ENCODE data around the gene BSN. TPM values are rescaled to one million over a fixed set of nuclear protein-coding genes. Genes with fewer than 3 reads are reported as not detected.
A peak's percentile ranks its signal among the peaks of the same experiment; 100 is the strongest.

BSN gene
- total and polyA plus RNA-seq, 8 donors: 0.26 to 1.1 (median 0.84) TPM

DNA sequence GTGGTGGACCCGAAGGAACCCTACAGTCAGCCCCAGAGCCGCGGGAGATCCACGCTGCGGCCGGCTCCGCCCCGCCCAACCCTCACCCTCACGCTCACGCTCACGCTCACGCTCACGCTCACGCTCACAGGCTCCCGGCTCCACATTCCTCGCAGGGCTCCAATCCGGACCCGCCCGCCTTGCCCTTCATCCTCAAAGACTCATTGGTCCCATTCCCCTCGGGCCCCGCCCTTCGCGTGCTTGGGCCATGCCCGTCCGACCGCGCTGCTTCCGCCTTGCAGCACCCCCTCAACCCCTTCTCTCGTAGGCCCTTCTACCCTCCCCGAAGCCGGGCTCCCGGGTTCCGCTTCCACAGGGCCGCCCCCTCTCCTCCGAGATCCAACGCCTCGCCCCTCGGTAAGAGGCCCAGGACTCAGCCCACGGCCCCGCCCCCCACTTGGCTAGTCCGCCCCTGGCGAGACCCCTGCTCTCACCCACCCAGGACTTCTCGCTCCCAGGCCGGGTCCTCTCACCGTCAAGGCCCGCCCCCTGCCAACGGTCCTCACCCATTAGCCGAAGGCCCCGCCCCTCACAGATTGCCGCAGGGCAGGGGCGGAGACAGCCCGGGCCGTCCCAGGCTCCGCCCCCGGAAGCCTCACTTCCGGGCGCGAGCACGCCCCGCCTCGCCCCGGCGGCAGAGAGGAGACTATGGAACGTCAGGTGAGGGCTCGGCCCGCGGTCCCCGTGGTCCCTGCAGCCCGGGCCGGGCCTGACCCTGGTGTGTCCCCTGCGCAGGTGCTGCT lies 119.6 kb downstream of the BSN start, which contains the start of gene APEH:
Gene APEH, plus strand, starts transcription at position 637 of the 782 bp plus-strand sequence. Its CDS starts 51 bp downstream, at position 688.
- ATAC-seq: peak; percentile 95

DNA sequence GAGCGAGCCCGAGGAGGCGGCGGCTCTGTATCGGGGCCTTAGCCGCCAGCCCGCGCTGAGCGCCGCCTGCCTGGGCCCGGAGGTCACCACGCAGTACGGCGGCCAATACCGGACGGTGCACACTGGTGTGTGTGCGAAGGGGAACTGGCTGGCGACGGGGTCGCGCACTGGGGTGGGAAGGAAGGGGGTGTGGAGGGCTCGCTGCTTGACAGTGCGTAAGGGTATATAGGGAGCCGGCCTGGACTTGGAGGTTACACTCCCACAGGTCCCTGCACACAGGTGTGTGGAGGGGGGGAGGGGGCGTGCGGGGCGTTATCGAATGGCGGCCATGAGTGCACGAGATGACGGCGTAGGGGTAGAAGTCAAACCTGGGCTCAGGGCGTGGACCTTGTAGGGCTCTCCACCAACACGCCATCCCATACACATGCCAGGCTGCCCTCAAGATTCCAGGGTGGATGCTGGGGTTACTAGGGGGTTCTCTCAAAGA lies 120.3 kb downstream of the BSN start:
- ATAC-seq (peak; percentile 25), DNase-seq (no peak)
- TF ChIP-seq, protein P1, sequence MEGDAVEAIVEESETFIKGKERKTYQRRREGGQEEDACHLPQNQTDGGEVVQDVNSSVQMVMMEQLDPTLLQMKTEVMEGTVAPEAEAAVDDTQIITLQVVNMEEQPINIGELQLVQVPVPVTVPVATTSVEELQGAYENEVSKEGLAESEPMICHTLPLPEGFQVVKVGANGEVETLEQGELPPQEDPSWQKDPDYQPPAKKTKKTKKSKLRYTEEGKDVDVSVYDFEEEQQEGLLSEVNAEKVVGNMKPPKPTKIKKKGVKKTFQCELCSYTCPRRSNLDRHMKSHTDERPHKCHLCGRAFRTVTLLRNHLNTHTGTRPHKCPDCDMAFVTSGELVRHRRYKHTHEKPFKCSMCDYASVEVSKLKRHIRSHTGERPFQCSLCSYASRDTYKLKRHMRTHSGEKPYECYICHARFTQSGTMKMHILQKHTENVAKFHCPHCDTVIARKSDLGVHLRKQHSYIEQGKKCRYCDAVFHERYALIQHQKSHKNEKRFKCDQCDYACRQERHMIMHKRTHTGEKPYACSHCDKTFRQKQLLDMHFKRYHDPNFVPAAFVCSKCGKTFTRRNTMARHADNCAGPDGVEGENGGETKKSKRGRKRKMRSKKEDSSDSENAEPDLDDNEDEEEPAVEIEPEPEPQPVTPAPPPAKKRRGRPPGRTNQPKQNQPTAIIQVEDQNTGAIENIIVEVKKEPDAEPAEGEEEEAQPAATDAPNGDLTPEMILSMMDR (IDR thresholded peaks at IDR 0.05): no peak
- Histone ChIP-seq H3K4me3 (peak overlapping the region; percentile 72 to 97), H3K36me3 (peaks cover 0 to 41% of the 10 kb centered on the region in 2 donors), H3K27me3 (no peaks in the 10 kb centered on the region), H3K9me3 (no peaks in the 10 kb centered on the region), H3K27ac (peak overlapping the region; percentile 86 to 97), H3K4me1 (peaks cover 7 to 32% of the 10 kb centered on the region in 2 donors)
- intact Hi-C loops (cut with DNase I): loop anchor here in 1 of 2 donors (5.0 kb wide), 1 partner anchor 137 kb away; no protein-coding TSS in a partner anchor

More for the DNA sequence above, 119.6 kb downstream of the BSN start, which contains the start of gene APEH:
- intact Hi-C loops (cut with DNase I): loop anchor here in 1 of 2 donors (5.0 kb wide), 1 partner anchor 137 kb away; no protein-coding TSS in a partner anchor
- Histone ChIP-seq H3K4me3 (peak within 1 kb of the TSS; percentile 72 to 97), H3K9me3 (no peaks in the 10 kb centered on the region), H3K27ac (peak within 1 kb of the TSS; percentile 86 to 97), H3K4me1 (peaks cover 7 to 32% of the 10 kb centered on the region in 2 donors), H3K27me3 (no peaks in the 10 kb centered on the region), H3K36me3 (peaks cover 0 to 34% of the 10 kb centered on the region in 2 donors)
- TF ChIP-seq, protein P1 (IDR thresholded peaks at IDR 0.05): no peak
- peak; percentile 92 to 99 (median 96) for DNase-seq

DNA sequence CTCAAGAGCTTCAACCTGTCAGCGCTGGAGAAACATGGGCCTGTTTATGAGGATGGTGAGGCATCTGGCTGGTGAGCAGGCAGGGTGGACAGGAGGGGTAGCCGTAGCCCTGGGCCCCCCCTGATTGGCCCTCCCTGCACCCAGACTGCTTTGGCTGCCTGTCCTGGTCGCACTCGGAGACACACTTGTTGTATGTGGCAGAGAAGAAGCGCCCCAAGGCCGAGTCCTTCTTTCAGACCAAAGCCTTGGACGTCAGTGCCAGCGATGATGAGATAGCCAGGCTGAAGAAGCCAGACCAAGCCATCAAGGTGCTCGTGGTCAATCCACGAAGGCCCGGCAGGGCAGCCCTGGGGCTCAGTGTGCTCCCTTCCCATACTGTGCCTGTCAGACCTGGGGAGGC lies 121.6 kb downstream of the BSN start:
- H3K4me3 ChIP-seq: no peak overlapping the region
- H3K27me3 ChIP-seq: no peaks in the 10 kb centered on the region
- peaks cover 7 to 32% of the 10 kb centered on the region in 2 donors for H3K4me1 ChIP-seq
- peak in 1 of 4 donors; percentile 51 for DNase-seq
- TF ChIP-seq, protein P1 (IDR thresholded peaks at IDR 0.05): no peak
- intact Hi-C loops (cut with DNase I): no loop called here
- no peak for ATAC-seq
- H3K9me3 ChIP-seq: no peaks in the 10 kb centered on the region
- H3K36me3 ChIP-seq: peaks cover 0 to 54% of the 10 kb centered on the region in 2 donors
- H3K27ac ChIP-seq: no peak overlapping the region

- intact Hi-C loops (cut with DNase I): no loop called here
- Histone ChIP-seq H3K9me3 (no peaks in the 10 kb centered on the region), H3K27me3 (peaks cover 0 to 4% of the 10 kb centered on the region in 2 donors), H3K4me3 (no peak overlapping the region), H3K27ac (no peak overlapping the region), H3K4me1 (peaks cover 0 to 10% of the 10 kb centered on the region in 2 donors), H3K36me3 (peaks cover 0 to 95% of the 10 kb centered on the region in 2 donors)
- ATAC-seq: no peak
- no peak for DNase-seq
- TF ChIP-seq, protein P1 (IDR thresholded peaks at IDR 0.05): no peak
These were observed 126.4 kb downstream of the BSN start for GRCh38 chr3:49680493-49681231.

- Histone ChIP-seq H3K36me3 (peaks cover 0 to 90% of the 10 kb centered on the region in 2 donors), H3K27ac (no peak overlapping the region), H3K9me3 (no peaks in the 10 kb centered on the region), H3K4me1 (peaks cover 0 to 9% of the 10 kb centered on the region in 2 donors), H3K27me3 (peaks cover 0 to 9% of the 10 kb centered on the region in 2 donors), H3K4me3 (no peak overlapping the region)
- intact Hi-C loops (cut with DNase I): no loop called here
- TF ChIP-seq, protein P1 (IDR thresholded peaks at IDR 0.05): no peak
- DNase-seq: no peak
- no peak for ATAC-seq
These were observed 126.9 kb downstream of the BSN start for GRCh38 chr3:49681232-49681522.
